K562 (cell line): Measurements from ENCODE around the gene CGREF1. TPM values are rescaled to one million over a fixed set of nuclear protein-coding genes. Genes with fewer than 3 reads are reported as not detected.

Experiments used
- ARID1B ChIP-seq: fragments of 450-650 bp; IDR thresholded peaks from 2 replicates; pipeline ENCODE4 v1.6.1; 2016; ENCODE audit warnings: antibody characterized with exemption, mild to moderate bottlenecking, inconsistent platforms
- ARID3A ChIP-seq: IDR thresholded peaks from 2 replicates; pipeline ENCODE4 v1.6.1; 2012; ENCODE audit warnings: low read depth, low read length, improper control_type of control experiment, borderline replicate concordance
- RBM14 ChIP-seq: fragments of 200-400 bp; formaldehyde crosslinking; IDR thresholded peaks from 2 replicates; pipeline ENCODE4 v1.6.1; 2018; ENCODE audit warnings: low read depth, mild to moderate bottlenecking, low read length, moderate library complexity, borderline replicate concordance; ENCODE audit not compliant: insufficient read depth
- SMARCE1 ChIP-seq: fragments of 450-650 bp; IDR thresholded peaks from 2 replicates; pipeline ENCODE4 v1.7.1; 2016; ENCODE audit warnings: mild to moderate bottlenecking
- ZHX1 ChIP-seq: fragments of 150-350 bp; conservative IDR thresholded peaks from 2 replicates; pipeline ENCODE4 v1.6.1; 2014; ENCODE audit warnings: low read length
- ZNF143 ChIP-seq: sonication (generic); formaldehyde crosslinking; IDR thresholded peaks from 2 replicates; pipeline ENCODE4 v1.9.0; 2022; ENCODE audit warnings: mild to moderate bottlenecking, missing genetic modification reagents
- ZNF263 ChIP-seq: sonication (generic); formaldehyde crosslinking; IDR thresholded peaks from 2 replicates; pipeline ENCODE4 v1.8.0; 2022; ENCODE audit warnings: mild to moderate bottlenecking, missing genetic modification reagents, borderline replicate concordance
- ZNF76 ChIP-seq: fragments of 250-450 bp; sonication (Bioruptor Pico); IDR thresholded peaks from 2 replicates; pipeline ENCODE4 v1.4.0; 2020; ENCODE audit warnings: mild to moderate bottlenecking, moderate library complexity, borderline replicate concordance
- polyA plus RNA-seq, 8 experiments: library from polyadenylated mRNA; depleted of rRNA in 4 of 8; stranded (reverse) in 5 of 8; unstranded in 3 of 8; fragments of >200 nt; fragmentation: Nextera tagmentation in 2 of 8; fragmentation: Illumina TruSeq in 1 of 8; extraction: Ambion mirVana in 2 of 8; extraction: Trizol in 1 of 8; gene quantifications; 2 replicates each; pipeline versions ENCODE4 v1.2.1 to v1.2.3, GENCODE V29; 2011 to 2014; ENCODE audit warnings: inconsistent platforms in 1 of 8, missing spikeins in 1 of 8
- total RNA-seq, 7 experiments: library from RNA; depleted of rRNA in 6 of 7; stranded (reverse); fragments of >200 nt in 6 of 7; fragmentation: Illumina TruSeq in 2 of 7; extraction: Trizol in 2 of 7; gene quantifications; 2 replicates each; pipeline versions ENCODE4 v1.2.1 to v1.2.3, GENCODE V29; 2011 to 2021; ENCODE audit warnings: low replicate concordance in 1 of 7
- TF ChIP-seq, protein P1 (sequence below), 3 experiments: fragments of 200-800 bp in 1 of 3; sonication (Bioruptor generic) in 1 of 3; sonication (generic) in 1 of 3; formaldehyde crosslinking in 1 of 3; IDR thresholded peaks; 2 replicates each; pipeline versions ENCODE4 v1.6.1 to v1.8.0; 2016 to 2022; ENCODE audit warnings: mild to moderate bottlenecking in 2 of 3, missing compliant biosample characterization in 2 of 3, missing genetic modification characterization in 2 of 3, missing genetic modification reagents in 1 of 3
- TF ChIP-seq, protein P2 (sequence below): sonication (generic); formaldehyde crosslinking; IDR thresholded peaks from 2 replicates; pipeline ENCODE4 v1.8.1; 2023; ENCODE audit warnings: mild to moderate bottlenecking, missing genetic modification reagents, moderate library complexity
- TF ChIP-seq, protein P3 (sequence below): fragments of 250-450 bp; sonication (Bioruptor Pico); IDR thresholded peaks from 2 replicates; pipeline ENCODE4 v1.5.0; 2021; ENCODE audit warnings: mild to moderate bottlenecking, borderline replicate concordance
- TF ChIP-seq, protein P4 (sequence below): fragments of 250-450 bp; sonication (Bioruptor Pico); IDR thresholded peaks from 2 replicates; pipeline ENCODE4 v1.5.0; 2020; ENCODE audit warnings: mild to moderate bottlenecking, borderline replicate concordance

The CGREF1 gene
- total and polyA plus RNA-seq, 9 of the 15 experiments (the other 6 are each of a cell fraction or from before 2014, with no cell fraction given): 0.07 to 0.50 (median 0.37) TPM

GRCh38 chr2:27071990-27072830 is 46.7 kb downstream of the CGREF1 start (continued):
- TF ChIP-seq, protein P1, sequence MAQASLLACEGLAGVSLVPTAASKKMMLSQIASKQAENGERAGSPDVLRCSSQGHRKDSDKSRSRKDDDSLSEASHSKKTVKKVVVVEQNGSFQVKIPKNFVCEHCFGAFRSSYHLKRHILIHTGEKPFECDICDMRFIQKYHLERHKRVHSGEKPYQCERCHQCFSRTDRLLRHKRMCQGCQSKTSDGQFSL (CRISPR knock-in tag; IDR thresholded peaks at IDR 0.05): no peak
- TF ChIP-seq, protein P1 (tag; IDR thresholded peaks at IDR 0.05): 0 out of 4 replicates have a peak, but pooled peaks of 1 of the 2 experiments have one; percentile 37
- TF ChIP-seq SMARCE1: 0 out of 2 replicates have a peak, but pooled peaks have one; percentile 37
- no peak for TF ChIP-seq ARID3A
- TF ChIP-seq, protein P2, sequence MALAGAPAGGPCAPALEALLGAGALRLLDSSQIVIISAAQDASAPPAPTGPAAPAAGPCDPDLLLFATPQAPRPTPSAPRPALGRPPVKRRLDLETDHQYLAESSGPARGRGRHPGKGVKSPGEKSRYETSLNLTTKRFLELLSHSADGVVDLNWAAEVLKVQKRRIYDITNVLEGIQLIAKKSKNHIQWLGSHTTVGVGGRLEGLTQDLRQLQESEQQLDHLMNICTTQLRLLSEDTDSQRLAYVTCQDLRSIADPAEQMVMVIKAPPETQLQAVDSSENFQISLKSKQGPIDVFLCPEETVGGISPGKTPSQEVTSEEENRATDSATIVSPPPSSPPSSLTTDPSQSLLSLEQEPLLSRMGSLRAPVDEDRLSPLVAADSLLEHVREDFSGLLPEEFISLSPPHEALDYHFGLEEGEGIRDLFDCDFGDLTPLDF (CRISPR knock-in tag): peak; percentile 8; the same call in 1 of the 2 replicates
- TF ChIP-seq, protein P3, sequence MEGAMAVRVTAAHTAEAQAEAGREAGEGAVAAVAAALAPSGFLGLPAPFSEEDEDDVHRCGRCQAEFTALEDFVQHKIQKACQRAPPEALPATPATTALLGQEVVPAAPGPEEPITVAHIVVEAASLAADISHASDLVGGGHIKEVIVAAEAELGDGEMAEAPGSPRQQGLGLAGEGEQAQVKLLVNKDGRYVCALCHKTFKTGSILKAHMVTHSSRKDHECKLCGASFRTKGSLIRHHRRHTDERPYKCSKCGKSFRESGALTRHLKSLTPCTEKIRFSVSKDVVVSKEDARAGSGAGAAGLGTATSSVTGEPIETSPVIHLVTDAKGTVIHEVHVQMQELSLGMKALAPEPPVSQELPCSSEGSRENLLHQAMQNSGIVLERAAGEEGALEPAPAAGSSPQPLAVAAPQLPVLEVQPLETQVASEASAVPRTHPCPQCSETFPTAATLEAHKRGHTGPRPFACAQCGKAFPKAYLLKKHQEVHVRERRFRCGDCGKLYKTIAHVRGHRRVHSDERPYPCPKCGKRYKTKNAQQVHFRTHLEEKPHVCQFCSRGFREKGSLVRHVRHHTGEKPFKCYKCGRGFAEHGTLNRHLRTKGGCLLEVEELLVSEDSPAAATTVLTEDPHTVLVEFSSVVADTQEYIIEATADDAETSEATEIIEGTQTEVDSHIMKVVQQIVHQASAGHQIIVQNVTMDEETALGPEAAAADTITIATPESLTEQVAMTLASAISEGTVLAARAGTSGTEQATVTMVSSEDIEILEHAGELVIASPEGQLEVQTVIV (CRISPR knock-in tag): no peak
- TF ChIP-seq ZHX1: no peak
- 0 out of 2 replicates have a peak, but pooled peaks have one; percentile 54 for TF ChIP-seq ZNF76 (CRISPR knock-in tag)
- TF ChIP-seq ARID1B: peak; percentile 33; the same call in 1 of the 2 replicates
- no peak for TF ChIP-seq ZNF263 (CRISPR knock-in tag)
- TF ChIP-seq, protein P4, sequence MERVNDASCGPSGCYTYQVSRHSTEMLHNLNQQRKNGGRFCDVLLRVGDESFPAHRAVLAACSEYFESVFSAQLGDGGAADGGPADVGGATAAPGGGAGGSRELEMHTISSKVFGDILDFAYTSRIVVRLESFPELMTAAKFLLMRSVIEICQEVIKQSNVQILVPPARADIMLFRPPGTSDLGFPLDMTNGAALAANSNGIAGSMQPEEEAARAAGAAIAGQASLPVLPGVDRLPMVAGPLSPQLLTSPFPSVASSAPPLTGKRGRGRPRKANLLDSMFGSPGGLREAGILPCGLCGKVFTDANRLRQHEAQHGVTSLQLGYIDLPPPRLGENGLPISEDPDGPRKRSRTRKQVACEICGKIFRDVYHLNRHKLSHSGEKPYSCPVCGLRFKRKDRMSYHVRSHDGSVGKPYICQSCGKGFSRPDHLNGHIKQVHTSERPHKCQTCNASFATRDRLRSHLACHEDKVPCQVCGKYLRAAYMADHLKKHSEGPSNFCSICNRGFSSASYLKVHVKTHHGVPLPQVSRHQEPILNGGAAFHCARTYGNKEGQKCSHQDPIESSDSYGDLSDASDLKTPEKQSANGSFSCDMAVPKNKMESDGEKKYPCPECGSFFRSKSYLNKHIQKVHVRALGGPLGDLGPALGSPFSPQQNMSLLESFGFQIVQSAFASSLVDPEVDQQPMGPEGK: 0 out of 2 replicates have a peak, but pooled peaks have one; percentile 65
- no peak for TF ChIP-seq ZNF143 (CRISPR knock-in tag)
- TF ChIP-seq RBM14: no peak
